GM12878 (cell line): ENCODE data around the gene GPRC5B.

Experiments used
- CREB1 ChIP-seq: IDR thresholded peaks from 2 replicates; pipeline ENCODE4 v1.6.1; 2012; ENCODE audit warnings: low read depth, mild to moderate bottlenecking, inconsistent platforms
- CREM ChIP-seq: IDR thresholded peaks from 2 replicates; pipeline ENCODE4 v1.6.1; 2014; ENCODE audit warnings: antibody characterized with exemption, low read depth
- CTCF ChIP-seq, 3 experiments: IDR thresholded peaks in 2 of 3; conservative IDR thresholded peaks in 1 of 3; 2 replicates each; pipeline ENCODE4 v1.5.1; 2011; ENCODE audit warnings: low read depth in 3 of 3, low read length in 3 of 3, mild to moderate bottlenecking in 3 of 3, control low read depth in 2 of 3, moderate library complexity in 2 of 3, inconsistent platforms in 1 of 3, mixed read lengths in 1 of 3; ENCODE audit not compliant: control insufficient read depth in 2 of 3, insufficient read depth in 1 of 3; ENCODE audit errors: extremely low read depth in 1 of 3
- CUX1 ChIP-seq: IDR thresholded peaks from 2 replicates; pipeline ENCODE4 v1.6.1; 2012; ENCODE audit warnings: improper control_type of control experiment, low read depth, low read length; ENCODE audit not compliant: insufficient replicate concordance
- E4F1 ChIP-seq: fragments of 450-650 bp; IDR thresholded peaks from 2 replicates; pipeline ENCODE4 v1.6.1; 2018; ENCODE audit warnings: borderline replicate concordance, mild to moderate bottlenecking; ENCODE audit not compliant: partially characterized antibody
- EZH2 ChIP-seq: IDR thresholded peaks from 2 replicates; pipeline ENCODE4 v1.6.1; 2012; ENCODE audit warnings: low read depth, mild to moderate bottlenecking, control low read depth, inconsistent platforms, low read length, borderline replicate concordance; ENCODE audit not compliant: control insufficient read depth
- FOXM1 ChIP-seq: IDR thresholded peaks from 2 replicates; pipeline ENCODE4 v1.6.1; 2012; ENCODE audit warnings: low read depth, mild to moderate bottlenecking, inconsistent platforms, low read length, moderate library complexity
- HDAC2 ChIP-seq: fragments of 200-600 bp; sonication (generic); IDR thresholded peaks from 2 replicates; pipeline ENCODE4 v1.6.1; 2017
- IKZF1 ChIP-seq: fragments of 450-650 bp; conservative IDR thresholded peaks from 2 replicates; pipeline ENCODE4 v1.6.1; 2017; ENCODE audit warnings: antibody characterized with exemption, mild to moderate bottlenecking
- JUNB ChIP-seq: IDR thresholded peaks from 2 replicates; pipeline ENCODE4 v1.6.1; 2016; ENCODE audit warnings: antibody characterized with exemption, mild to moderate bottlenecking
- NR2C2 ChIP-seq: IDR thresholded peaks from 2 replicates; pipeline ENCODE4 v1.6.1; 2011; ENCODE audit warnings: borderline replicate concordance, low read depth; ENCODE audit not compliant: control insufficient read depth, insufficient read length
- RELA ChIP-seq: fragments of 450-650 bp; IDR thresholded peaks from 2 replicates; pipeline ENCODE4 v1.8.0; 2014; ENCODE audit warnings: borderline replicate concordance; ENCODE audit not compliant: partially characterized antibody
- SUPT20H ChIP-seq: IDR thresholded peaks from 2 replicates; pipeline ENCODE4 v1.6.1; 2011; ENCODE audit warnings: low read depth, mild to moderate bottlenecking, low read length, moderate library complexity, borderline replicate concordance; ENCODE audit not compliant: control insufficient read depth
- TAF1 ChIP-seq: IDR thresholded peaks from 2 replicates; pipeline ENCODE4 v1.6.1; 2011; ENCODE audit warnings: mild to moderate bottlenecking, low read depth, low read length, borderline replicate concordance

GRCh38 chr16:19912455-19913339 is 28.0 kb upstream of the GPRC5B start:
- TF ChIP-seq TAF1: no peak
- no peak for TF ChIP-seq EZH2
- no peak for TF ChIP-seq E4F1
- no peak for TF ChIP-seq NR2C2
- TF ChIP-seq FOXM1: no peak
- no peak for TF ChIP-seq CTCF (IDR thresholded peaks at IDR 0.05 in 2 of 3, conservative IDR thresholded peaks at IDR 0.05 in 1 of 3; ENCODE audit: control insufficient read depth in 2 of 3, extremely low read depth in 1 of 3, insufficient read depth in 1 of 3, low read depth in 3 of 3, low read length in 3 of 3)
- no peak for TF ChIP-seq HDAC2
- TF ChIP-seq JUNB: no peak
- TF ChIP-seq IKZF1: no peak
- no peak for TF ChIP-seq CREB1
- TF ChIP-seq CUX1: no peak
- TF ChIP-seq CREM: no peak
- no peak for TF ChIP-seq RELA
- TF ChIP-seq SUPT20H: no peak
